Aorta (tissue), 5 donors: ENCODE data around the gene RHBDD1. TPM values are rescaled to one million over a fixed set of nuclear protein-coding genes. Genes with fewer than 3 reads are reported as not detected.
A peak's percentile ranks its signal among the peaks of the same experiment; 100 is the strongest.

Source experiments
- ATAC-seq: fragments of 200-7000 bp; cut with Tn5 transposase; one replicate; pipeline ENCODE4 v1.9.1; 2022; ENCODE audit warnings: moderate library complexity; ENCODE audit not compliant: low FRiP score
- DNase-seq, 2 donors: peaks; one replicate each; pipeline ENCODE4 v3.0.0-alpha.2; 2020
- H3K27ac ChIP-seq, 2 donors: one replicate each; pipeline ENCODE4 v1.5.1; 2013; ENCODE audit warnings: low read length in 2 of 2, mild to moderate bottlenecking in 2 of 2, moderate library complexity in 2 of 2, control low read depth in 1 of 2, inconsistent platforms in 1 of 2, low read depth in 1 of 2
- H3K27me3 ChIP-seq, 2 donors: one replicate each; pipeline ENCODE4 v1.6.1; 2013; ENCODE audit warnings: control low read depth in 1 of 2, low read length in 1 of 2, mild to moderate bottlenecking in 1 of 2, moderate library complexity in 1 of 2; ENCODE audit not compliant: insufficient read depth in 2 of 2, control insufficient read depth in 1 of 2
- H3K36me3 ChIP-seq, 2 donors: one replicate each; pipeline ENCODE4 v1.6.1; 2013; ENCODE audit warnings: control low read depth in 1 of 2, low read length in 1 of 2, mild to moderate bottlenecking in 1 of 2; ENCODE audit not compliant: insufficient read depth in 2 of 2, control insufficient read depth in 1 of 2
- H3K4me1 ChIP-seq, 2 donors: one replicate each; pipeline ENCODE4 v1.6.1; 2013; ENCODE audit warnings: low read length in 2 of 2, control low read depth in 1 of 2, mild to moderate bottlenecking in 1 of 2, moderate library complexity in 1 of 2; ENCODE audit not compliant: insufficient read depth in 2 of 2, control insufficient read depth in 1 of 2
- H3K4me3 ChIP-seq, 2 donors: one replicate each; pipeline ENCODE4 v1.5.1; 2013; ENCODE audit warnings: low read length in 2 of 2, control low read depth in 1 of 2, mild to moderate bottlenecking in 1 of 2
- H3K9me3 ChIP-seq: one replicate; pipeline ENCODE4 v1.6.1; 2013; ENCODE audit warnings: mild to moderate bottlenecking, low read length; ENCODE audit not compliant: control insufficient read depth
- WGBS, 2 donors: extraction: QIAGEN DNeasy Blood & Tissue Kit; methylation state at CpG; one replicate each; pipeline ENCODE4 v1.1.7; 2013; 5-methylcytosine and 5-hydroxymethylcytosine counted together
- intact Hi-C, 2 donors: fragments of 100-400 bp; cut with DNase I; formaldehyde crosslinking; loops; one replicate each; pipeline versions ENCODE4 v1.14.2 to v1.15.0; 2022
- polyA plus RNA-seq, 2 donors: library from polyadenylated mRNA; stranded (reverse); fragments of 200-250 nt; gene quantifications; one replicate each; pipeline ENCODE4 v1.2.3, GENCODE V29; 2013
- total RNA-seq, 2 donors: library from RNA; stranded (reverse); fragmentation: NEBNext Ultra II Directional; extraction: Animal tissue kit (Norgen Biotek cat#: 25700); gene quantifications; one replicate each; pipeline ENCODE4 v1.2.1, GENCODE V29; 2021
- donor health status: healthy with polysubstance abuse.
- donor health status: Bipolar disorder and iron deficiency.
- donor health status: DM: no; HTN: no; CAD: no.
- donor health status: DM: no; HTN: no; CAD: no.
- donor health status: DM: yes; HTN: yes; CAD: no.

Gene RHBDD1
- total and polyA plus RNA-seq, 4 donors = 6.0 to 39.2 (median 22.0) TPM

GRCh38 chr2:227033471-227034148 lies 197.8 kb downstream of the RHBDD1 start:
- Histone ChIP-seq H3K4me1 (no peaks in the 10 kb centered on the region), H3K27me3 (no peaks in the 10 kb centered on the region), H3K27ac (no peak overlapping the region), H3K36me3 (peaks cover 0 to 3% of the 10 kb centered on the region in 2 donors), H3K4me3 (no peak overlapping the region), H3K9me3 (no peaks in the 10 kb centered on the region)
- WGBS, 2 donors = 53 to 54% methylated on average over 16 of the region's 16 CpGs
- ATAC-seq (peak; percentile 50), DNase-seq (peak in 1 of 2 donors; percentile 52)
- intact Hi-C loops = no loop called here

DNA sequence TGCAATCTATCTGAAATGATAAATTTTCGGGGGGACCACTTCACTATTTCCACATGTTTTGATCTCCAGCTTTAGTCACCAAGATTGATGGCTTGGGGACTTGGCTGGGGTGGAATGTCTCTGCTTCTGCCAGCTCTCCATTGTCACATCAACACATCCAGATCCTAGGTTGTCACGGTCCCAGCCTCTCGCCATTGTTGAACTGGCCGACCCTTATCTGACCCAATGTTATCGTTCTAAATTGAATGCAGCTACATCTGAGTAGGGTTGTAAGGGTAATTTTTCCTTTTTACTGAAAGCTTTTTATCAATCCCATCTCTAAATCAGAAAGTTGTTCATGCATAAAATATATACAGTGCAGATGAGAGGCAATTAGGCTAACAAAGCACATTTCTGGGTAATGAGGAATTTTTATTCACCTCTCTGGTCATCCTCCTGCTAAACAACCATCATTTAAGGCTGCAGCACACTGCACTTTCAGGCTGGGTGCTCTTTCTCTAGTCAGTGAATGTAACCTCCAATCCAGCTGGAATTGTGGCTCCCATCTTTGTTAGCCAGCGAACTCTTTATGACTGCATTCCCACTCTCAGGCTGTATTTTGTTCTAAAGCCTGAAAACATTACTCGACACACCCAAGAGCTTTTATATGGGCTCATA lies 200.0 kb downstream of the RHBDD1 start:
- intact Hi-C loops = no loop called here
- H3K9me3 ChIP-seq = no peaks in the 10 kb centered on the region
- ATAC-seq (peak; percentile 41), DNase-seq (no peak)
- no peak overlapping the region for H3K4me3 ChIP-seq
- peaks cover 0 to 3% of the 10 kb centered on the region in 2 donors for H3K36me3 ChIP-seq
- WGBS, 2 donors = 25 to 32% methylated on average over 7 of the region's 7 CpGs
- no peaks in the 10 kb centered on the region for H3K4me1 ChIP-seq
- no peaks in the 10 kb centered on the region for H3K27me3 ChIP-seq
- no peak overlapping the region for H3K27ac ChIP-seq

- intact Hi-C loops = no loop called here
These were observed 200.7 kb downstream of the RHBDD1 start for GRCh38 chr2:227036527-227036926.

DNA sequence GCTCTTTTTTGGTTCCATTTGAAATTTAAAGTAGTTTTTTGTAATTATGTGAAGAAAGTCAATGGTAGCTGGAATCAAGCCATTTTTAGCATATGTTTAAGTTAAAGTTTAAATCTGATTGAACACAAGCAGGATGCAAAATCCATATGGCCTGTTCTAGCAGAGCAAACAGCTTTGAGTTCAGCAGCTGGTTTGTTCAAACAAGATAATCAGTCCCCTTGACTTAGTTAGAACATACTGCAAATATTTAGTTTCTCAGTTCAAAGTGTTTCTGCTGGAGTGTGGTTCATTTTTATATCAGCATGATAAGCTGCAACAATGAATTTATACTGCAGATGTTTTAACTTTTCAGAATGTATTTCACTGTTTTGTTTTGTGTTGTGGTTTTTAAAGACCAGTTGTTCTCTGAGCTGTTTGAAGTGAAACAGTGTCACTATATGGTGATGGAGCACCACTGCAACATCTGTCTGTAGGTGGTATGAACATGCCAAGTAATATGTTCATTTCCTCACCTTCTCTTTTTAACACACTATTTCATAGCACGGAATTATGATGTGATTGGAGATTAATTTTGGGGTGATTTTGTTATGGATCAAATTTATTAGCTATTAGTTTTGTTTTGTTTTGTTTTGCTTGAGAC lies 202.8 kb downstream of the RHBDD1 start:
- peaks cover 0 to 1% of the 10 kb centered on the region in 2 donors for H3K36me3 ChIP-seq
- WGBS, 2 donors = 69 to 79% methylated on average over 1 of the region's 1 CpG
- DNase-seq = no peak
- no peak overlapping the region for H3K4me3 ChIP-seq
- no peak for ATAC-seq
- H3K27me3 ChIP-seq = no peaks in the 10 kb centered on the region
- H3K27ac ChIP-seq = no peak overlapping the region
- intact Hi-C loops = no loop called here
- H3K9me3 ChIP-seq = no peaks in the 10 kb centered on the region
- no peaks in the 10 kb centered on the region for H3K4me1 ChIP-seq

More at GRCh38 chr2:227036527-227036926, 200.7 kb downstream of the RHBDD1 start:
- WGBS, 2 donors = 76 to 83% methylated on average over 3 of the region's 3 CpGs
- H3K4me3 ChIP-seq = no peak overlapping the region
- no peaks in the 10 kb centered on the region for H3K27me3 ChIP-seq
- H3K36me3 ChIP-seq = peaks cover 0 to under 1% of the 10 kb centered on the region in 2 donors
- H3K27ac ChIP-seq = no peak overlapping the region
- no peaks in the 10 kb centered on the region for H3K4me1 ChIP-seq
- no peaks in the 10 kb centered on the region for H3K9me3 ChIP-seq
- DNase-seq = no peak
- no peak for ATAC-seq

GRCh38 chr2:227043981-227044380 lies 208.1 kb downstream of the RHBDD1 start:
- 86 to 88% methylated on average over 3 of the region's 3 CpGs for WGBS, 2 donors

More at GRCh38 chr2:227043981-227044380, 208.1 kb downstream of the RHBDD1 start:
- no peaks in the 10 kb centered on the region for H3K9me3 ChIP-seq
- ATAC-seq (no peak), DNase-seq (no peak)
- peaks cover 0 to 1% of the 10 kb centered on the region in 2 donors for H3K36me3 ChIP-seq
- intact Hi-C loops = no loop called here
- no peaks in the 10 kb centered on the region for H3K27me3 ChIP-seq
- no peaks in the 10 kb centered on the region for H3K4me1 ChIP-seq
- H3K4me3 ChIP-seq = no peak overlapping the region
- no peak overlapping the region for H3K27ac ChIP-seq

Other genes with a start within 250 kb of the RHBDD1 start
- gene IRS1, start 36.2 kb upstream of the RHBDD1 start, total RNA-seq = 10 to 100 TPM; 13.8 to 16.6 TPM
- gene IRS1, start 36.2 kb upstream of the RHBDD1 start, polyA plus RNA-seq = 1 to 10 TPM; 2.1 to 2.5 TPM